ENCODE results near the gene CHPF2. TPM values are rescaled to one million over a fixed set of nuclear protein-coding genes. Genes with fewer than 3 reads are reported as not detected.

The CHPF2 gene
- total and polyA plus RNA-seq, 9 donors: 20.1 to 32.6 (median 22.6) TPM

- no peak for DNase-seq
- 100% methylated on average over 4 of the region's 5 CpGs for WGBS (ENCODE audit: insufficient coverage)
- Histone ChIP-seq H3K36me3 (ENCODE audit: control insufficient read depth, insufficient read depth, low read length) (peaks cover 68% of the 10 kb centered on the region), H3K4me3 (ENCODE audit: low read length) (no peak overlapping the region), H3K27me3 (ENCODE audit: control insufficient read depth, insufficient read depth, low read length) (no peaks in the 10 kb centered on the region), H3K27ac (ENCODE audit: low read length) (no peak overlapping the region), H3K9me3 (replicated peaks; ENCODE audit: control insufficient read depth, low read depth, low read length) (no peaks in the 10 kb centered on the region), H3K4me1 (ENCODE audit: control insufficient read depth, insufficient read depth, low read length) (no peaks in the 10 kb centered on the region)
These were observed 16.9 kb upstream of the CHPF2 start for GRCh38 chr7:151215396-151215795.

GRCh38 chr7:151218170-151218569 is 14.1 kb upstream of the CHPF2 start:
- Histone ChIP-seq H3K27me3 (ENCODE audit: control insufficient read depth, insufficient read depth, low read length) (no peaks in the 10 kb centered on the region), H3K4me3 (ENCODE audit: low read length) (no peak overlapping the region), H3K27ac (ENCODE audit: low read length) (no peak overlapping the region), H3K4me1 (ENCODE audit: control insufficient read depth, insufficient read depth, low read length) (no peaks in the 10 kb centered on the region), H3K9me3 (replicated peaks; ENCODE audit: control insufficient read depth, low read depth, low read length) (no peaks in the 10 kb centered on the region), H3K36me3 (ENCODE audit: control insufficient read depth, insufficient read depth, low read length) (peaks cover 77% of the 10 kb centered on the region)
- DNase-seq: no peak
- WGBS (ENCODE audit: insufficient coverage): no CpG with 5 or more reads among the region's 9 CpGs

GRCh38 chr7:151223728-151224127 is 8.6 kb upstream of the CHPF2 start:
- peaks cover 52% of the 10 kb centered on the region for H3K36me3 ChIP-seq (ENCODE audit: control insufficient read depth, insufficient read depth, low read length)
- H3K9me3 ChIP-seq (replicated peaks; ENCODE audit: control insufficient read depth, low read depth, low read length): no peaks in the 10 kb centered on the region
- 87% methylated on average over 10 of the region's 14 CpGs for WGBS (ENCODE audit: insufficient coverage)

GRCh38 chr7:151225948-151226510 is 6.3 kb upstream of the CHPF2 start:
- H3K4me3 ChIP-seq (ENCODE audit: low read length): peak overlapping the region; percentile 70
- DNase-seq: no peak
- no peaks in the 10 kb centered on the region for H3K9me3 ChIP-seq (replicated peaks; ENCODE audit: control insufficient read depth, low read depth, low read length)
- WGBS (ENCODE audit: insufficient coverage): 78% methylated on average over 5 of the region's 8 CpGs
- H3K27ac ChIP-seq (ENCODE audit: low read length): no peak overlapping the region
- H3K4me1 ChIP-seq (ENCODE audit: control insufficient read depth, insufficient read depth, low read length): peaks cover 14% of the 10 kb centered on the region
- H3K36me3 ChIP-seq (ENCODE audit: control insufficient read depth, insufficient read depth, low read length): peaks cover 38% of the 10 kb centered on the region
- no peaks in the 10 kb centered on the region for H3K27me3 ChIP-seq (ENCODE audit: control insufficient read depth, insufficient read depth, low read length)

More at GRCh38 chr7:151223728-151224127, 8.6 kb upstream of the CHPF2 start:
- no peak overlapping the region for H3K27ac ChIP-seq (ENCODE audit: low read length)
- DNase-seq: no peak
- peaks cover 14% of the 10 kb centered on the region for H3K4me1 ChIP-seq (ENCODE audit: control insufficient read depth, insufficient read depth, low read length)
- H3K4me3 ChIP-seq (ENCODE audit: low read length): no peak overlapping the region
- H3K27me3 ChIP-seq (ENCODE audit: control insufficient read depth, insufficient read depth, low read length): no peaks in the 10 kb centered on the region

GRCh38 chr7:151226560-151226874 is 5.8 kb upstream of the CHPF2 start:
- Histone ChIP-seq H3K27ac (ENCODE audit: low read length) (no peak overlapping the region), H3K4me1 (ENCODE audit: control insufficient read depth, insufficient read depth, low read length) (peaks cover 14% of the 10 kb centered on the region), H3K9me3 (replicated peaks; ENCODE audit: control insufficient read depth, low read depth, low read length) (no peaks in the 10 kb centered on the region), H3K4me3 (ENCODE audit: low read length) (peak overlapping the region; percentile 70), H3K36me3 (ENCODE audit: control insufficient read depth, insufficient read depth, low read length) (peaks cover 35% of the 10 kb centered on the region), H3K27me3 (ENCODE audit: control insufficient read depth, insufficient read depth, low read length) (no peaks in the 10 kb centered on the region)
- DNase-seq: no peak
- WGBS (ENCODE audit: insufficient coverage): 1% methylated on average over 15 of the region's 15 CpGs

- peaks cover 32% of the 10 kb centered on the region for H3K36me3 ChIP-seq (ENCODE audit: control insufficient read depth, insufficient read depth, low read length)
- H3K9me3 ChIP-seq (replicated peaks; ENCODE audit: control insufficient read depth, low read depth, low read length): no peaks in the 10 kb centered on the region
- H3K4me3 ChIP-seq (ENCODE audit: low read length): peak within 1 kb of the TSS; percentile 70
- peak within 1 kb of the TSS; percentile 88 for H3K27ac ChIP-seq (ENCODE audit: low read length)
- WGBS (ENCODE audit: insufficient coverage): under 1% methylated on average over 64 of the region's 68 CpGs
- peak; percentile 100 for DNase-seq
- peaks cover 18% of the 10 kb centered on the region for H3K4me1 ChIP-seq (ENCODE audit: control insufficient read depth, insufficient read depth, low read length)
- no peaks in the 10 kb centered on the region for H3K27me3 ChIP-seq (ENCODE audit: control insufficient read depth, insufficient read depth, low read length)
These were observed 5.2 kb upstream of the CHPF2 start, which contains the start of gene ABCF2 for GRCh38 chr7:151226875-151227782. ABCF2 (minus strand) TSS chr7:151227205; CDS start chr7:151226458, 747 bp downstream.

GRCh38 chr7:151228024-151228866 is 4.0 kb upstream of the CHPF2 start:
- WGBS (ENCODE audit: insufficient coverage): 66% methylated on average over 5 of the region's 10 CpGs
- DNase-seq: no peak
- Histone ChIP-seq H3K9me3 (replicated peaks; ENCODE audit: control insufficient read depth, low read depth, low read length) (no peaks in the 10 kb centered on the region), H3K27me3 (ENCODE audit: control insufficient read depth, insufficient read depth, low read length) (no peaks in the 10 kb centered on the region), H3K27ac (ENCODE audit: low read length) (peak overlapping the region; percentile 88), H3K4me1 (ENCODE audit: control insufficient read depth, insufficient read depth, low read length) (peaks cover 25% of the 10 kb centered on the region), H3K4me3 (ENCODE audit: low read length) (peak overlapping the region; percentile 70), H3K36me3 (ENCODE audit: control insufficient read depth, insufficient read depth, low read length) (peaks cover 21% of the 10 kb centered on the region)

- no peak overlapping the region for H3K27ac ChIP-seq (ENCODE audit: low read length)
- no CpG with 5 or more reads among the region's 10 CpGs for WGBS (ENCODE audit: insufficient coverage)
These were observed 3.0 kb upstream of the CHPF2 start for GRCh38 chr7:151229249-151229648.

GRCh38 chr7:151231080-151231479 is 1.2 kb upstream of the CHPF2 start:
- H3K9me3 ChIP-seq (replicated peaks; ENCODE audit: control insufficient read depth, low read depth, low read length): no peaks in the 10 kb centered on the region
- no peaks in the 10 kb centered on the region for H3K27me3 ChIP-seq (ENCODE audit: control insufficient read depth, insufficient read depth, low read length)
- peaks cover 17% of the 10 kb centered on the region for H3K36me3 ChIP-seq (ENCODE audit: control insufficient read depth, insufficient read depth, low read length)
- H3K4me1 ChIP-seq (ENCODE audit: control insufficient read depth, insufficient read depth, low read length): peaks cover 29% of the 10 kb centered on the region
- DNase-seq: no peak
- no peak overlapping the region for H3K27ac ChIP-seq (ENCODE audit: low read length)
- WGBS (ENCODE audit: insufficient coverage): no CpG with 5 or more reads among the region's 1 CpG
- H3K4me3 ChIP-seq (ENCODE audit: low read length): no peak overlapping the region

More at GRCh38 chr7:151229249-151229648, 3.0 kb upstream of the CHPF2 start:
- H3K4me1 ChIP-seq (ENCODE audit: control insufficient read depth, insufficient read depth, low read length): peaks cover 32% of the 10 kb centered on the region
- no peak overlapping the region for H3K4me3 ChIP-seq (ENCODE audit: low read length)
- H3K27me3 ChIP-seq (ENCODE audit: control insufficient read depth, insufficient read depth, low read length): no peaks in the 10 kb centered on the region
- peaks cover 16% of the 10 kb centered on the region for H3K36me3 ChIP-seq (ENCODE audit: control insufficient read depth, insufficient read depth, low read length)
- H3K9me3 ChIP-seq (replicated peaks; ENCODE audit: control insufficient read depth, low read depth, low read length): no peaks in the 10 kb centered on the region
- no peak for DNase-seq

Measured in muscle of leg (tissue), 11 donors.